PC-3 (cell line): ENCODE results near the gene SH3PXD2B.

Experiments
- EZH2phosphoT487 ChIP-seq: fragments of 300-600 bp; sonication (generic); IDR thresholded peaks from 2 replicates; pipeline ENCODE4 v1.6.1; 2018; ENCODE audit warnings: mild to moderate bottlenecking, antibody characterized with exemption, low read length, borderline replicate concordance
- TF ChIP-seq, protein P1 (sequence below): fragments of 300-600 bp; sonication (generic); conservative IDR thresholded peaks from 2 replicates; pipeline ENCODE4 v1.5.1; 2017; ENCODE audit warnings: antibody characterized with exemption, low read depth, mild to moderate bottlenecking, low read length

DNA sequence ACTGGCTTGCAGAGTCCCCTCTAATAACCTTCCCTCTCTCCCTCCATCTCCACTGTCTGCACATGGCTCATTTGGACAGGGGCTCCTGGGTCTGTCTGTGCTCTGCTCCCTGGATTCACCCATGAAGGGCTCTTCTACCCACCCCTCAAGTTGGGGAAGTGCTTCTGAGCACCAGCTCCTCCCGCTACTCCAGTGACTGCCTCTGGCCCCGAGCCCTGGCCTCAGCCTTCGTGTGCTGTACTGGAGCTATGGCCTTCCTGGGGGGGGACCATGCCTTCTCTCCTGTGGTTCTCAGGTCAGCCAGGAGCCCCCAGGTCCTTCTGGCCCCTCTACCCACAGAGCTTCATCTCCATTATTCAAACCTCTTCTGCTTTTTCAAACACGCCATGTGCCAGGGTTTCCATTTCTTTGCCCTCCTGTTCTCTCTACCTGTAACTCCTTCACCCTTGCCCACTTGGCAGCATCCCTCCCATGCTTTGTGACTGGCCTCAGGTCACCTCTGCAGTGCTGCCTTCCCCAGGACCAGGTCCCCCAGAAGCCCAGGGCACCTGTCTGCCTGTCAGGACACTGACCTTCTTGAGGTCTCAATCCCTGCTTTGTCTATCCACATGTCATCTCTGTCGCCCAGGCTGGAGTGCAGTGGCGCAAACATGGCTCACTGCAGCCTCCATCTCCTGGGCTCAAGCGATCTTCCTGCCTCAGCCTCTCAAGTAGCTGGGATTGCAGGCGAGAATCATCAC lies 9.5 kb downstream of the SH3PXD2B start:
- TF ChIP-seq EZH2phosphoT487: no peak
- TF ChIP-seq, protein P1, sequence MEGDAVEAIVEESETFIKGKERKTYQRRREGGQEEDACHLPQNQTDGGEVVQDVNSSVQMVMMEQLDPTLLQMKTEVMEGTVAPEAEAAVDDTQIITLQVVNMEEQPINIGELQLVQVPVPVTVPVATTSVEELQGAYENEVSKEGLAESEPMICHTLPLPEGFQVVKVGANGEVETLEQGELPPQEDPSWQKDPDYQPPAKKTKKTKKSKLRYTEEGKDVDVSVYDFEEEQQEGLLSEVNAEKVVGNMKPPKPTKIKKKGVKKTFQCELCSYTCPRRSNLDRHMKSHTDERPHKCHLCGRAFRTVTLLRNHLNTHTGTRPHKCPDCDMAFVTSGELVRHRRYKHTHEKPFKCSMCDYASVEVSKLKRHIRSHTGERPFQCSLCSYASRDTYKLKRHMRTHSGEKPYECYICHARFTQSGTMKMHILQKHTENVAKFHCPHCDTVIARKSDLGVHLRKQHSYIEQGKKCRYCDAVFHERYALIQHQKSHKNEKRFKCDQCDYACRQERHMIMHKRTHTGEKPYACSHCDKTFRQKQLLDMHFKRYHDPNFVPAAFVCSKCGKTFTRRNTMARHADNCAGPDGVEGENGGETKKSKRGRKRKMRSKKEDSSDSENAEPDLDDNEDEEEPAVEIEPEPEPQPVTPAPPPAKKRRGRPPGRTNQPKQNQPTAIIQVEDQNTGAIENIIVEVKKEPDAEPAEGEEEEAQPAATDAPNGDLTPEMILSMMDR: no peak
